ENCODE results near the gene TDP1. TPM values are rescaled to one million over a fixed set of nuclear protein-coding genes. Genes with fewer than 3 reads are reported as not detected.
A peak's percentile ranks its signal among the peaks of the same experiment; 100 is the strongest.

Gene TDP1
- total and polyA plus RNA-seq, 7 donors, result 1.7 to 13.1 (median 4.4) TPM

GRCh38 chr14:90054803-90055202 is 99.1 kb downstream of the TDP1 start:
- Histone ChIP-seq H3K36me3 (ENCODE audit: insufficient read depth in 1 of 2, low read depth in 1 of 2) (no peaks in the 10 kb centered on the region), H3K9me3 (no peaks in the 10 kb centered on the region), H3K4me3 (no peak overlapping the region), H3K27me3 (ENCODE audit: insufficient read depth in 3 of 3, low read length in 2 of 3) (peaks cover 0 to 58% (median 8%) of the 10 kb centered on the region in 3 donors), H3K4me1 (no peaks in the 10 kb centered on the region), H3K27ac (no peak overlapping the region)
- intact Hi-C loops (cut with DNase I), result no loop called here
- WGBS, 3 donors, result 20 to 24% (median 21%) methylated on average over 1 of the region's 1 CpG
- TF ChIP-seq CTCF (IDR thresholded peaks at IDR 0.05), result no peak
- no peak for DNase-seq
- no peak for ATAC-seq

- TF ChIP-seq CTCF (IDR thresholded peaks at IDR 0.05), result no peak
- Histone ChIP-seq H3K4me3 (no peak overlapping the region), H3K36me3 (ENCODE audit: insufficient read depth in 1 of 2, low read depth in 1 of 2) (no peaks in the 10 kb centered on the region), H3K27me3 (ENCODE audit: insufficient read depth in 3 of 3, low read length in 2 of 3) (peaks cover 0 to 68% (median 22%) of the 10 kb centered on the region in 3 donors), H3K27ac (no peak overlapping the region), H3K4me1 (peaks cover 5% of the 10 kb centered on the region), H3K9me3 (no peaks in the 10 kb centered on the region)
- intact Hi-C loops (cut with DNase I), result no loop called here
- no peak for ATAC-seq
- DNase-seq, result no peak
- WGBS, 3 donors, result 38 to 51% (median 48%) methylated on average over 8 of the region's 8 CpGs
These were observed 101.1 kb downstream of the TDP1 start for GRCh38 chr14:90056826-90057225.

GRCh38 chr14:90058876-90059458 is 103.2 kb downstream of the TDP1 start:
- intact Hi-C loops (cut with DNase I), result no loop called here
- Histone ChIP-seq H3K9me3 (no peaks in the 10 kb centered on the region), H3K4me3 (no peak overlapping the region), H3K36me3 (ENCODE audit: insufficient read depth in 1 of 2, low read depth in 1 of 2) (no peaks in the 10 kb centered on the region), H3K27me3 (ENCODE audit: insufficient read depth in 3 of 3, low read length in 2 of 3) (peaks cover 0 to 78% (median 32%) of the 10 kb centered on the region in 3 donors), H3K4me1 (peaks cover 10% of the 10 kb centered on the region), H3K27ac (no peak overlapping the region)
- no peak for TF ChIP-seq CTCF (IDR thresholded peaks at IDR 0.05)
- ATAC-seq, result no peak
- WGBS, 3 donors, result 88 to 94% (median 90%) methylated on average over 7 of the region's 7 CpGs
- DNase-seq, result no peak

GRCh38 chr14:90060312-90060964 is 104.7 kb downstream of the TDP1 start:
- Histone ChIP-seq H3K36me3 (ENCODE audit: insufficient read depth in 1 of 2, low read depth in 1 of 2) (no peaks in the 10 kb centered on the region), H3K27me3 (ENCODE audit: insufficient read depth in 3 of 3, low read length in 2 of 3) (peaks cover 4 to 87% (median 34%) of the 10 kb centered on the region in 3 donors), H3K9me3 (no peaks in the 10 kb centered on the region), H3K27ac (no peak overlapping the region), H3K4me3 (peak overlapping the region; percentile 62), H3K4me1 (peaks cover 10% of the 10 kb centered on the region)
- no peak for TF ChIP-seq CTCF (IDR thresholded peaks at IDR 0.05)
- DNase-seq (peak in 1 of 2 donors; percentile 27), ATAC-seq (peak; percentile 21 to 51 (median 39))
- 1% methylated on average over 61 to 80 of the region's 80 CpGs for WGBS, 3 donors
- intact Hi-C loops (cut with DNase I), result no loop called here
